ENCODE measurements around the gene HIVEP3.

DNA sequence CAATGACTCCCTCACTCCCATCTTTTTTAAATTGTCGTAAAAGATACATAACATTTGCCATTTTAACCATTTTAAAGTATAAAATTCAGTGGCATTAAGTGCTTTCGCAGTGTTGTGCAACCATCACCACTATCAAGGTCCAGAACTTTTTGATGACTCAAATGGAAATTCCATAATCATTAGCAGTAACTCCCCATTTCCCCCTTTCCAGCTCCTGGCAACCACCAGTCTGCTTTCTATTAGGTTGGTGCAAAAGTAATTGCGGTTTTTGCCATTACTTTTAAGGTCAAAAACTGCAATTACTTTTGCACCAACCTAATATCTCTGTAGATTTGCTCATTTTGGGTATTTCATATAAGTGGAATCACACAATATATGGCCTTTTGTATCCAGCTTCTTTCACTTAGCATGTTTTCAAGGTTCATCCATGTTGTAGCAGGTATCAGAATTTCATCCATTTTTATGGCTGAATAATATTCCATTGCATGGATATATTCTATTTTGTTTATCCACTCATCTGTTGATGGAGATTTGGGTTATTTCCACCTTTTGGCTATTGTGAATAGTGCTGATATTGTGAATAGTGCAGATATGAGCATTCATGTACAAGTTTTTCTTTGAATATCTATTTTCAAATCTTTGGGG lies 159.7 kb downstream of the HIVEP3 start:
- TF ChIP-seq POLR2AphosphoS5 (IDR thresholded peaks at IDR 0.05; ENCODE audit: borderline replicate concordance, low read depth, low read length) (no peak), EZH2 (IDR thresholded peaks at IDR 0.05) (no peak)
